HEK293 (cell line): ENCODE data around the gene KNOP1.
A peak's percentile ranks its signal among the peaks of the same experiment; 100 is the strongest.
"Not testable (repeated sequence)": the region's sequence is repeated elsewhere in the genome, so short reads cannot be mapped to it uniquely, and the experiment has no call there.

Experiments used
- CTCF ChIA-PET: fragments of 350-600 bp; formaldehyde crosslinking; extraction: SDS; loops from one replicate; lab custom pipeline; 2021; ENCODE audit warnings: antibody characterized with exemption; lab: Yijun Ruan, JAX
- POLR2A ChIA-PET: fragments of 300-600 bp; formaldehyde crosslinking; extraction: SDS; loops from one replicate; lab custom pipeline; 2020; ENCODE audit warnings: antibody characterized with exemption, inconsistent platforms; lab: Yijun Ruan, JAX
- H3K27ac ChIP-seq: fragments of 200-500 bp; sonication (Bioruptor generic); 2 replicates; pipeline ENCODE4 v1.5.1; 2014; ENCODE audit warnings: low read depth, low read length, control low read depth, inconsistent platforms; ENCODE audit errors: extremely low read depth
- H3K36me3 ChIP-seq, 2 experiments: fragments of 200-500 bp in 1 of 2; sonication (Bioruptor generic) in 1 of 2; 1 replicate in 1 of 2; 2 replicates in 1 of 2; pipeline ENCODE4 v1.5.1; 2014 to 2017; ENCODE audit warnings: inconsistent platforms in 2 of 2, low read length in 2 of 2; ENCODE audit not compliant: control insufficient read depth in 2 of 2, insufficient read depth in 1 of 2
- H3K4me1 ChIP-seq: fragments of 200-500 bp; sonication (Bioruptor generic); 2 replicates; pipeline ENCODE4 v1.5.1; 2014; ENCODE audit warnings: mild to moderate bottlenecking, low read length, inconsistent platforms; ENCODE audit not compliant: control insufficient read depth, insufficient read depth
- H3K4me3 ChIP-seq: 2 replicates; pipeline ENCODE4 v1.5.1; 2011; ENCODE audit warnings: low read depth, mild to moderate bottlenecking, control low read depth, low read length, moderate library complexity
- H3K9me3 ChIP-seq: fragments of 200-500 bp; sonication (Bioruptor generic); 2 replicates; pipeline ENCODE4 v1.5.1; 2014; ENCODE audit warnings: low read depth, low read length, inconsistent platforms; ENCODE audit not compliant: control insufficient read depth, insufficient read depth
- GFI1B ChIP-seq: fragments of 450-650 bp; formaldehyde crosslinking; IDR thresholded peaks from 2 replicates; pipeline ENCODE4 v1.5.1; 2016; ENCODE audit warnings: missing biosample characterization, missing genetic modification characterization
- GLI4 ChIP-seq: fragments of 450-650 bp; formaldehyde crosslinking; IDR thresholded peaks from 2 replicates; pipeline ENCODE4 v1.5.1; 2016; ENCODE audit warnings: missing biosample characterization, missing genetic modification characterization
- KLF1 ChIP-seq: fragments of 450-650 bp; formaldehyde crosslinking; IDR thresholded peaks from 2 replicates; pipeline ENCODE4 v1.5.1; 2016; ENCODE audit warnings: missing biosample characterization, missing genetic modification characterization
- KLF16 ChIP-seq: fragments of 450-650 bp; formaldehyde crosslinking; IDR thresholded peaks from 2 replicates; pipeline ENCODE4 v1.5.1; 2017; ENCODE audit warnings: missing biosample characterization, missing genetic modification characterization
- ZBTB20 ChIP-seq: fragments of 450-650 bp; formaldehyde crosslinking; IDR thresholded peaks from 2 replicates; pipeline ENCODE4 v1.5.1; 2016; ENCODE audit warnings: missing biosample characterization, missing genetic modification characterization
- ZFP69B ChIP-seq: fragments of 450-650 bp; formaldehyde crosslinking; IDR thresholded peaks from 2 replicates; pipeline ENCODE4 v1.5.1; 2016; ENCODE audit warnings: missing biosample characterization, missing genetic modification characterization
- ZIC2 ChIP-seq: fragments of 450-650 bp; formaldehyde crosslinking; IDR thresholded peaks from 2 replicates; pipeline ENCODE4 v1.5.1; 2016; ENCODE audit warnings: missing biosample characterization, missing genetic modification characterization
- ZNF121 ChIP-seq: fragments of 450-650 bp; formaldehyde crosslinking; IDR thresholded peaks from 2 replicates; pipeline ENCODE4 v1.5.1; 2016; ENCODE audit warnings: missing biosample characterization, missing genetic modification characterization
- ZNF132 ChIP-seq: fragments of 450-650 bp; formaldehyde crosslinking; IDR thresholded peaks from 2 replicates; pipeline ENCODE4 v1.5.1; 2017; ENCODE audit warnings: missing biosample characterization, missing genetic modification characterization, borderline replicate concordance
- ZNF335 ChIP-seq: fragments of 450-650 bp; formaldehyde crosslinking; conservative IDR thresholded peaks from 2 replicates; pipeline ENCODE4 v1.5.1; 2016; ENCODE audit warnings: missing biosample characterization, missing genetic modification characterization
- ZNF341 ChIP-seq: fragments of 450-650 bp; formaldehyde crosslinking; IDR thresholded peaks from 2 replicates; pipeline ENCODE4; 2016; ENCODE audit warnings: low read depth, missing biosample characterization, missing genetic modification characterization
- ZNF391 ChIP-seq: fragments of 450-650 bp; formaldehyde crosslinking; IDR thresholded peaks from 2 replicates; pipeline ENCODE4 v1.5.1; 2016; ENCODE audit warnings: low read depth, missing biosample characterization, missing genetic modification characterization, borderline replicate concordance
- ZNF544 ChIP-seq: fragments of 450-650 bp; formaldehyde crosslinking; IDR thresholded peaks from 2 replicates; pipeline ENCODE4 v1.5.0; 2017; ENCODE audit warnings: missing biosample characterization, missing genetic modification characterization
- ZNF654 ChIP-seq: fragments of 450-650 bp; formaldehyde crosslinking; IDR thresholded peaks from 2 replicates; pipeline ENCODE4 v1.5.1; 2016; ENCODE audit warnings: low read depth, missing biosample characterization, missing genetic modification characterization
- ZNF830 ChIP-seq: fragments of 450-650 bp; IDR thresholded peaks from 2 replicates; pipeline ENCODE4 v1.5.0; 2018; ENCODE audit warnings: missing biosample characterization, missing genetic modification characterization, low read depth, mild to moderate bottlenecking, moderate library complexity
- TF ChIP-seq, protein P1 (sequence below): fragments of 450-650 bp; IDR thresholded peaks from 2 replicates; pipeline ENCODE4 v1.5.1; 2018; ENCODE audit warnings: missing biosample characterization, missing genetic modification characterization

Gene KNOP1

DNA sequence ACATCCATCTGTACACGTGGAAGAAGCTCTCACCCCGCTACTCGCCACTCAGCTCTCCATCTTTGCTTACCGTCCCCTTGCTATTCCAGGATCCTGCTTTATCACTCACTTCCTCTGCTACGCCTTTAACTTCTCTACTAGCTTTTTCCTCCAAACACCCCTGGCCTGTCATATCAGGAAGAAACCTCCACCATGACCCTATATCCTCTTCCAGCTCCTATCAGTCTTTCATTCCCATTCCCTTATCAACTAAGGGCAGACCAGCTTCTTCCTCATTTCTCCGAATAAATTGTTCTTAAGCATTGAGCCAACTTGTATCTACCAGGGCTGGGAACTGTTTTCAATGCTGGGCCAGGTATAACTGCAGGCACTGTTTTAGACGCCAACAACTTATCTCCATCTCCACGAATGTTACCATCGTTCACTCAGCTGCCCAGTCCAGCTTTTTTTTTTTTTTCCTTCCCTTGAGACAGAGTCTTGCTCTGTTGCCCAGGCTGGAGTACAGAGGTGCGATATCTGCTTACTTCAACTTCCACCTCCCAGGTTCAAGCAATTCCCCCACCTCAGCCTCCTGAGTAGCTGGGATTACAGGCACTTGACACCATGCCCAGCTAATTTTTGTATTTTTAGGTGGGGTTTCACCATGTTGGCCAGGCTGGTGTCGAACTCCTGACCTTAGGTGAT is 4.4 kb upstream of the KNOP1 start:
- no peaks in the 10 kb centered on the region; a peak in 1 of 3 replicates for H3K36me3 ChIP-seq
- POLR2A ChIA-PET = no interaction called here
- no peak overlapping the region for H3K27ac ChIP-seq
- H3K9me3 ChIP-seq = no peaks in the 10 kb centered on the region
- peak; percentile 47 for TF ChIP-seq ZNF335 (tag by site-specific recombination)
- no peak for TF ChIP-seq ZFP69B (tag by site-specific recombination)
- TF ChIP-seq ZNF830 (tag by site-specific recombination) = no peak
- peaks cover 3% of the 10 kb centered on the region; the same call in 1 of the 2 replicates for H3K4me1 ChIP-seq
- H3K4me3 ChIP-seq = no peak overlapping the region
- CTCF ChIA-PET = interaction anchor here (0.7 to 1.1 kb wide), 3 partner anchors 121 to 220 kb away, joined by 3 read pairs; partner anchors contain the start of gene GPRC5B

DNA sequence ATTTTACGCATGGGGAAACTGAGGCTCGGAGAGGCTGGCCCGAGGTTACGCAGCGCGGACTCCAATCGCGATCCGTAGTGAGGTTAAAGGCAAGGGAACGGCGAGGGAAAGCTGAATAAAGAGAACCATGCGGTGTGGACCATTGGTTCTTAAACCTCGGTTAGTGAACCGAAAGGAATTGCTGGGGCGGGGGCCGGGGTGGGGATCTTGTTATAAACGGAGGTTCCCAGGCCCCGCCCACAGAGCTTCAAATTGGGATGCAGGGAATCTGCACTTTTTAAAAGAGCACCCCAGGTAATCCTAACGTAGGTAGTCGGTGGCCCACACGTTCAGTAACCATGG is 568 bp upstream of the KNOP1 start:
- Histone ChIP-seq H3K27ac (peak overlapping the region; percentile 59; the same call in 1 of the 2 replicates), H3K4me3 (peak overlapping the region; percentile 94), H3K9me3 (no peaks in the 10 kb centered on the region), H3K4me1 (peaks cover 3% of the 10 kb centered on the region; the same call in 1 of the 2 replicates), H3K36me3 (peaks cover 0 to 24% of the 10 kb centered on the region in 2 experiments)
- TF ChIP-seq ZBTB20 = peak; percentile 65; the same call in 1 of the 2 replicates
- TF ChIP-seq GLI4 (tag by site-specific recombination) = no peak
- ChIA-PET CTCF (interaction anchor here (0.8 to 1.3 kb wide), 3 partner anchors 117 to 170 kb away, joined by 3 to 6 read pairs (median 3); no protein-coding TSS in a partner anchor), POLR2A (interaction anchor here (1.4 to 2.3 kb wide), 3 partner anchors 19 to 161 kb away, joined by 6 to 9 read pairs (median 7); no protein-coding TSS in a partner anchor)

DNA sequence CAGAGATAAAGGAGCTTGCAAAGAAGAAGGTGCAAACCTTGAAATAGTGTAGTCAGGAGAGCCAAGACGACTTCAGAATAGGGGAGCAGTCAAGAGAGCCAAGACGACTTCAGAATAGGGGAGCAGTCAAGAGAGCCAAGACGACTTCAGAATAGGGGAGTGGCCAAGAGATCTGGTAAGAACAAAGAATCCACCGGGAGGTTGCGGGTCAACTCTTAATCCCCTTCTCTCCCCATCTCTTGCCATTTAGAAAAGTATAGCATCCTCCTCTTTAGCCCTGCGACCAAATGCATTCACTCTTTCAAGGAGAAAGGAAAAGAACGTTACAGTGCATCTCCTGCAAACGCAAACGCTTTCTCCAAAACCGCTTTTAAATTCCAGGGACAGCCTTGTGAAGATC is 713 bp downstream of the KNOP1 start:
- Histone ChIP-seq H3K4me3 (peak overlapping the region; percentile 94), H3K36me3 (peaks cover 4 to 37% of the 10 kb centered on the region in 2 experiments), H3K27ac (peak overlapping the region; percentile 59), H3K4me1 (peaks cover 3% of the 10 kb centered on the region; the same call in 1 of the 2 replicates), H3K9me3 (no peaks in the 10 kb centered on the region)
- TF ChIP-seq ZNF654 = no peak
- TF ChIP-seq, protein P1, sequence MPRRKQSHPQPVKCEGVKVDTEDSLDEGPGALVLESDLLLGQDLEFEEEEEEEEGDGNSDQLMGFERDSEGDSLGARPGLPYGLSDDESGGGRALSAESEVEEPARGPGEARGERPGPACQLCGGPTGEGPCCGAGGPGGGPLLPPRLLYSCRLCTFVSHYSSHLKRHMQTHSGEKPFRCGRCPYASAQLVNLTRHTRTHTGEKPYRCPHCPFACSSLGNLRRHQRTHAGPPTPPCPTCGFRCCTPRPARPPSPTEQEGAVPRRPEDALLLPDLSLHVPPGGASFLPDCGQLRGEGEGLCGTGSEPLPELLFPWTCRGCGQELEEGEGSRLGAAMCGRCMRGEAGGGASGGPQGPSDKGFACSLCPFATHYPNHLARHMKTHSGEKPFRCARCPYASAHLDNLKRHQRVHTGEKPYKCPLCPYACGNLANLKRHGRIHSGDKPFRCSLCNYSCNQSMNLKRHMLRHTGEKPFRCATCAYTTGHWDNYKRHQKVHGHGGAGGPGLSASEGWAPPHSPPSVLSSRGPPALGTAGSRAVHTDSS = no peak
- TF ChIP-seq ZNF544 = no peak
- no peak for TF ChIP-seq ZNF391
- no peak for TF ChIP-seq ZIC2 (tag by site-specific recombination)
- no peak for TF ChIP-seq ZNF132 (tag by site-specific recombination)
- TF ChIP-seq GFI1B (tag by site-specific recombination) = no peak
- TF ChIP-seq KLF16 = no peak
- no peak for TF ChIP-seq GLI4 (tag by site-specific recombination)
- ChIA-PET POLR2A (interaction anchor here (0.9 to 2.3 kb wide), 4 partner anchors 18 to 162 kb away, joined by 5 to 9 read pairs (median 6); partner anchors contain the start of gene VPS35L), CTCF (interaction anchor here (0.6 to 2.3 kb wide), 2 partner anchors 134 to 624 kb away, joined by 4 to 7 read pairs; no protein-coding TSS in a partner anchor)

DNA sequence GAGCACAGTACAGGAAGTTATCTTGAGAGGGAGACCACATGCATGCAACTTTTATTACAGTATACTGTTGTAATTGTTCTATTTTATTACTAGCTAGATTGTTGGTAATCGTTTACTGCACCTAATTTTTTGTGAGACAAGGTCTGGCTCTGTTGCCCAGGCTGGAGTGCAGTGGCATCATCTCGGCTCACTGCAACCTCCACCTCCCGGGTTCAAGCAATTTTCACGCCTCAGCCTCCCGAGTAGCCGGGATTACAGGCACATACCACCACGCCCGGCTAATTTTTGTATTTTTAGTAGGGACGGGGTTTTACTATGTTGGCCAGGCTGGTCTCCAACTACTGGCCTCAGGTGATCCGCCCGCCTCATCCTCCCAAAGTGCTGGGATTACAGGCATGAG is 1.3 kb downstream of the KNOP1 start:
- H3K4me1 ChIP-seq, H3K9me3 ChIP-seq: not testable (repeated sequence)
- ChIA-PET CTCF (interaction anchor here (2.3 kb wide), 1 partner anchor 133 kb away, joined by 7 read pairs; no protein-coding TSS in a partner anchor), POLR2A (interaction anchor here (2.3 kb wide), 1 partner anchor 17 kb away, joined by 9 read pairs; no protein-coding TSS in a partner anchor)
- 0 out of 2 replicates have a peak overlapping the region, but pooled peaks have one; percentile 59 for H3K27ac ChIP-seq
- peak overlapping the region; percentile 94 for H3K4me3 ChIP-seq
- H3K36me3 ChIP-seq = peaks cover 4 to 43% of the 10 kb centered on the region in 2 experiments
- TF ChIP-seq ZNF341 (tag by site-specific recombination) (peak; percentile 22; the same call in 1 of the 2 replicates), KLF1 (tag by site-specific recombination) (0 out of 2 replicates have a peak, but pooled peaks have one; percentile 30), ZNF121 (peak; percentile 55; the same call in 1 of the 2 replicates)
